ENCODE measurements around the gene BACH2. TPM values are rescaled to one million over a fixed set of nuclear protein-coding genes. Genes with fewer than 3 reads are reported as not detected.
"Not testable (repeated sequence)": the region's sequence is repeated elsewhere in the genome, so short reads cannot be mapped to it uniquely, and the experiment has no call there.

BACH2 gene
- total RNA-seq (10 to 100 TPM; 53.7 to 69.9 TPM), total RNA-seq (25.9 to 47.0 reads per million in 2 donors)

DNA sequence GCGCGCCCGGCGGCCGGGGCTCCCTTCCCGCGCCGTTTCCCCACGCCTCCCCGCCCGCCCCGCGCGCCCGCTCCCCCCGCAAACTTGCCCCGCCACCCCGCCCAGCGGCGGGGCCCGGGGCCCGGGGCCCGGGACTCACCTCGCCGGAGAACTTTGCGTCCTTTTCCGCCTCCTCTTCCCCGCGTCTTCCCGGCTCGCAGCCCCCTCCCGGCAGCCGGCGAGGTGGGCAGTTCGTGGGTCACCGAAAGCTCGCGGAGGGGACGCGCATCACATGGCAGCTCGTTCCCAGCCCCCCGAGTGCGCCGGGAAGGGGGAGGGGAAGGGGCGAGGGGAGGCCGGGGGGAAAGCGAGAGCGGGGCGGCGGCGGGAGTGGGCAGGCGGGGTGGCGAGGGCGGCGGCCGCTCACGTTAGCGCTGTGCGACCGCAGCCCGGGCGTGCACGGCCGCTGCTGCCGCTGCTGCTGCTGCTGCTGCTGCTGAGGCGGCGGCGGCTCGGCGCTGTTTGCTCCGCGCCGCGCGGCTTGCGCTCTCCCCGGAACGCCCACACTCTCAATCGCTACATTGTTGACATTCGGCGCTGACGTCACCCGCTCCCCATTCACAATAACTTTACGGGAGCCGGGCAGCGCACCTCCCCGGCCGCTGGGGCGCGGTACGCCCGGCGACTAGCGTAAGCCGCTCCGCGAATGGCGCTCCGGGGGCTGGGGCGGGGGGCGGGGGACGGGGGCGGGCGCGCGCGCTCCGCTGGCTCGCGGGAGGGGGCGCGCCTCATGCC, at the start of gene BACH2:
BACH2 (minus strand) TSS at position 503 of the 774 bp plus-strand sequence. CDS start 287,999 bp downstream, outside the sequence.
- Mint-ChIP-seq H3K27me3 (peaks cover 11% of the 10 kb centered on the region), H3K4me1 (peaks cover 20% of the 10 kb centered on the region), H3K27ac (peak within 1 kb of the TSS; percentile 89), H3K4me3 (peak within 1 kb of the TSS; percentile 93), H3K36me3 (ENCODE audit: low read depth) (no peaks in the 10 kb centered on the region)
- H3K9me3 ChIP-seq (ENCODE audit: control insufficient read depth, low read length, poor library complexity, severe bottlenecking): no peaks in the 10 kb centered on the region
- DNase-seq (peak; percentile 72 to 89 (median 81)), ATAC-seq (peak; percentile 81)

DNA sequence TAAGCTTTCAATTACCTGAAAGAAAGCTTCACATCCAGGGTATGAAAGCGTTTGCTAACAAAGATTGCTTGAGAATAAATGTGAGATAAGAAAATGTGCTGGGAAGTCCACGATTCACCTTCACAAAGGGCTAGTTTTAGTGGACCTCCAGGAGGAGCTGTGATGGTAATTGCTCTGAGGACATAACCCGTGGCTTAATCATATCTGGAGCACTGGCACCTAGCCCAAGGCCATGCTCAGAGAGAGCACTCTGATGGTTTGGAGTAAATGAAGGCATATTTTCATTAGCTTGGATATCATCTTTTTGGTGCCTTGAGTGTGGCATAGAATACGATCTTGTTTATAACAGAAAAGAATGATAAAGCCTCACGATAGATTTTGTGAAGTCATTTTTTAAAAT, 46.9 kb upstream of the BACH2 start:
- ATAC-seq (no peak), DNase-seq (no peak)
- Mint-ChIP-seq H3K27me3 (peaks cover 29% of the 10 kb centered on the region), H3K36me3 (ENCODE audit: low read depth) (peaks cover 2% of the 10 kb centered on the region), H3K4me3 (no peak overlapping the region), H3K27ac (no peak overlapping the region), H3K4me1 (no peaks in the 10 kb centered on the region)
- H3K9me3 ChIP-seq (ENCODE audit: control insufficient read depth, low read length, poor library complexity, severe bottlenecking): no peaks in the 10 kb centered on the region

DNA sequence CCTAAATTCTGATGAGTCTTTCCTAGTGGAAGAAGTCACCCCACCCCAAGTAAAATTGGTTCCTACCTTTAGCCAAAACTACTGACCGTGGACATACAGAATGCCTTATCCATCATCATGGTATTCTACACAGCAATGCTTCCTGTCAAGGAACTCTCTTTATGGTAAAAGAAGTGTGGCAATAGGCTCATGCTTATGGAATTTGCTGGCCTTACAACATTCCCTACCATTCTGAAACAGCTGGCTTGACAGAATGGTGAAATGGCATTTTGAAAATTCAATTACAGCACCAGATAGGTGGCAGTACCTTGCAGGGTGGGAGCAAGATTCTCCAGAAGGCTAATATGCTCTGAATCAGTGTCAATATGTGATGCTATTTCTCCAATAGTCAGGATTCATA, 41.8 kb upstream of the BACH2 start:
- no peak overlapping the region for H3K27ac Mint-ChIP-seq
- peaks cover 10% of the 10 kb centered on the region for H3K27me3 Mint-ChIP-seq
- no peak for ATAC-seq

DNA sequence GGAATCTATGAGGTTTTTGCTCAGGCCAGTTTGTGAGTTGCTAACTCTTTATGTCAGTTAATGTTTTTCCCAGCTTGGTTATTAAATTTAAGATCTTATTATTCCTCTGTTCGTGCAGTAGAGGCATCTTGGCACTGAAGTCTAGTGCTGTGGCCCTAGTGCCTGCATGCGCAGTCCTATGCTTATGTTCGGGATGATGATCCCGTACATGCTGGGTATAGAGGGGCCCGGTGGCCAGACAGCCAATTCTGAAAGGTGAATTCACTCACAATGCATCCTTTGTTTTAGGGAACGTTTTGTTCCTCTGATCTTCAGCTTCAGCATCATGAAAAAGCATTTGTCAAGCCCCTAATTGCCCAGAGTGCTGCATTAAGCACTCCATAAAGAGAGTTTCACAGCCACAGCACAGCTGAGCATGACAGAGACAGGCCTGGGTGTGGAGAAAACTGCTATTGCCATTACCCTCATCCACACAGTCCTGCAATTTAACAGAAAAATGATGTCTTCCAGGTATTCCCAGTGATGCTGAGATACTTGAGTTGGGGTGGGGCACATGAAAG, 39.8 kb upstream of the BACH2 start:
- Mint-ChIP-seq H3K27ac (no peak overlapping the region), H3K27me3 (peaks cover 10% of the 10 kb centered on the region), H3K4me1 (no peaks in the 10 kb centered on the region), H3K36me3 (ENCODE audit: low read depth) (peaks cover 2% of the 10 kb centered on the region), H3K4me3 (no peak overlapping the region)
- H3K9me3 ChIP-seq (ENCODE audit: control insufficient read depth, low read length, poor library complexity, severe bottlenecking): no peaks in the 10 kb centered on the region
- ATAC-seq (no peak), DNase-seq (no peak)

More for the DNA sequence above, 41.8 kb upstream of the BACH2 start:
- DNase-seq: no peak
- H3K9me3 ChIP-seq (ENCODE audit: control insufficient read depth, low read length, poor library complexity, severe bottlenecking): no peaks in the 10 kb centered on the region
- Mint-ChIP-seq H3K4me1 (no peaks in the 10 kb centered on the region), H3K36me3 (ENCODE audit: low read depth) (peaks cover 2% of the 10 kb centered on the region), H3K4me3 (no peak overlapping the region)

DNA sequence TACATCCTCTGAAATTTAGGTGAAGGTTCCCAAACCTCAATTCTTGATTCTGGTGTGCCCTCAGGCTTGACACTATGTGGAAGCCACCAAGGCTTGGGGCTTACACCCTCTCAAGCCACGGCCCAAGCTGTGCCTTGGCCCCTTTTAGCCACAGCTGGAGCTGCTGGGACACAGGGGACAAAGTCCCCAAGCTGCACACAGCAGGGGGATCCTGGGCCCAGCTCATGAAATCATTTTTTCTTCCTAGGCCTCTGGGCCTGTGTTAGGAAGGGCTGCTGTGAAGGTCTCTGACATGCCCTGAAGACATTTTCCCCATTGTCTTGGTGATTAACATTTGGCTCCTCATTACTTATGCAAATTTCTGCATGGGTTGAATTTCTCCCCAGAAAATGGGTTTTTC, 37.3 kb upstream of the BACH2 start:
- Mint-ChIP-seq H3K36me3 (ENCODE audit: low read depth) (peaks cover 2% of the 10 kb centered on the region), H3K27me3 (peaks cover 10% of the 10 kb centered on the region)
- no peak for DNase-seq

DNA sequence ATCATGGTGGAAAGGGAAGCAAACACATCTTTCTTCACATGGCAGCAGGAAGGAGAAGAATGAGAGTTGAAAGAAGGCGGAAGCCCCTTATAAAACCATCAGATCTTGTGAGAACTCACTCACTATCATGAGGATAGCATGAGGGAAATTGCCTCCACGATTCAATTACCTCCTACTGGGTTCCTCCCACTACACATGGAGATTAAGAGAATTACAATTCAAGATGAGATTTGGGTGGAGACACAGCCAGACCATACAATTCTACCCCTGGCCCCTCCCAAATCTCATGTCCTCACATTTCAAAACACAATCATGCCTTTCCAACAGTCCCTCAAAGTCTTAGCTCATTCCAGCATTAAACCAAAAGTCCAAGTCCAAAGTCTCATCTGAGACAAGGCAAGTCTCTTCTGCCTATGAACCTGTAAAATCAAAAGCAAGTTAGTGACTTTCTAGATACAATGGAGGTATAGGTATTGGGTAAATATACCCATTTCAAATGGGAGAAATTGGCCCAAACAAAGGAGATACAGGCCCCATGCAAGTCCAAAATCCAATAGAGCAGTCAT, 36.4 kb upstream of the BACH2 start:
- H3K4me3 Mint-ChIP-seq; ATAC-seq; H3K9me3 ChIP-seq (ENCODE audit: control insufficient read depth, low read length, poor library complexity, severe bottlenecking); H3K4me1 Mint-ChIP-seq; H3K36me3 Mint-ChIP-seq (ENCODE audit: low read depth); H3K27me3 Mint-ChIP-seq; H3K27ac Mint-ChIP-seq; DNase-seq: not testable (repeated sequence)

More for the DNA sequence above, 37.3 kb upstream of the BACH2 start:
- Mint-ChIP-seq H3K4me1 (peaks cover 2% of the 10 kb centered on the region), H3K4me3 (no peak overlapping the region), H3K27ac (no peak overlapping the region)
- no peak for ATAC-seq
- no peaks in the 10 kb centered on the region for H3K9me3 ChIP-seq (ENCODE audit: control insufficient read depth, low read length, poor library complexity, severe bottlenecking)

DNA sequence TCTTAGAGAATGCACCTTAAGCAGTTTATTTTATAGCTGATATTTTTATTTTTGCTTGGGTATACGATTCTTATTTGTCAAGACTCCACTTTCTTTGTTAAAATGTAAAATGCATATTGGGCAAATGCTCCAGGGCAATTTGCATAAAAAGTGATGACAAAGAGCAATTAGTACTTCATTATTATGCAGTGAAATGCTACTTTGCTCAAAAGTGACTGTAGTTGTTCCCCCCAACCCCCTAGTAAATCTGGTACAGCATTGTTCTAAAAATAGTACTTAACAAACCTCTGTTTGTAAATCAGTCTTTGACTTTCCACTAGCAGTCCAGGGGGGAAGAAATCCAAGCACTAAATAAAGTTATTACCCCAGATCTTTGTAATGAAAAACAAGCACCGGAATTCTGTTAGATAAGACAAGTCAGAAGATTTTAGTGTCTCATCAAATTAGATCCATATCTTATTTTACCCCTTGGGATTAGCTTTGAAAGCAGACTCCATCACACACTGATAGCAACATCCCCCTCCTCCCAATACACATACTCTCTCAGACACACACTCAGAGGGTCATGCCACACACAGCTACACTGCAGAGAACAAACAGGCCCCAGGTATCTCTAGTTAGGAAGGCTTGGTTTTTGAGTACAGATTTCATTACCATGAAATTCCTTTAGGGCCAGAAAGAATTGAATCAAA, 32.9 kb upstream of the BACH2 start:
- Mint-ChIP-seq H3K27me3 (no peaks in the 10 kb centered on the region), H3K27ac (no peak overlapping the region), H3K4me3 (no peak overlapping the region), H3K4me1 (peaks cover 2% of the 10 kb centered on the region), H3K36me3 (ENCODE audit: low read depth) (peaks cover 2% of the 10 kb centered on the region)
- no peaks in the 10 kb centered on the region for H3K9me3 ChIP-seq (ENCODE audit: control insufficient read depth, low read length, poor library complexity, severe bottlenecking)
- ATAC-seq: no peak
- DNase-seq: no peak

DNA sequence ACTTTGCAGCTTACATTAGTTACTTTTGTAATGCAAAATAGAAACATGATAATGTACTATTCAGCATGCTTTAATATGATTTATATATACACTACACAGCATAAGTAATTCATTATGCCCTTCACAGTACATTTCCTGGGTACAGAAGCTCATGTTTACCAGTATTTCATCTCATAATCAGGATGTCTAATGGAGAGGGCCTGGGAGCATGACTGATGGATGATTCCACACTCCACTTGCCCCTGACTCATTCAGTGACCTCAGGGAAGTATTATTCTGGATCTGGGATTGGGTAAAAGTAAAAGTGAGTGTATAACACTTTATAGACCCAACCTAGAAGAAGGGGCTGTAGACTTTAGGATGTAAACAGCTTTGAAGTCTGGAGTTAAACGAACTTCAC, 31.4 kb upstream of the BACH2 start:
- DNase-seq (no peak), ATAC-seq (no peak)
- H3K9me3 ChIP-seq (ENCODE audit: control insufficient read depth, low read length, poor library complexity, severe bottlenecking): no peaks in the 10 kb centered on the region
- H3K36me3 Mint-ChIP-seq (ENCODE audit: low read depth): peaks cover 2% of the 10 kb centered on the region
- H3K27ac Mint-ChIP-seq: no peak overlapping the region
- H3K4me3 Mint-ChIP-seq: no peak overlapping the region
- no peaks in the 10 kb centered on the region for H3K27me3 Mint-ChIP-seq
- H3K4me1 Mint-ChIP-seq: peaks cover 2% of the 10 kb centered on the region

DNA sequence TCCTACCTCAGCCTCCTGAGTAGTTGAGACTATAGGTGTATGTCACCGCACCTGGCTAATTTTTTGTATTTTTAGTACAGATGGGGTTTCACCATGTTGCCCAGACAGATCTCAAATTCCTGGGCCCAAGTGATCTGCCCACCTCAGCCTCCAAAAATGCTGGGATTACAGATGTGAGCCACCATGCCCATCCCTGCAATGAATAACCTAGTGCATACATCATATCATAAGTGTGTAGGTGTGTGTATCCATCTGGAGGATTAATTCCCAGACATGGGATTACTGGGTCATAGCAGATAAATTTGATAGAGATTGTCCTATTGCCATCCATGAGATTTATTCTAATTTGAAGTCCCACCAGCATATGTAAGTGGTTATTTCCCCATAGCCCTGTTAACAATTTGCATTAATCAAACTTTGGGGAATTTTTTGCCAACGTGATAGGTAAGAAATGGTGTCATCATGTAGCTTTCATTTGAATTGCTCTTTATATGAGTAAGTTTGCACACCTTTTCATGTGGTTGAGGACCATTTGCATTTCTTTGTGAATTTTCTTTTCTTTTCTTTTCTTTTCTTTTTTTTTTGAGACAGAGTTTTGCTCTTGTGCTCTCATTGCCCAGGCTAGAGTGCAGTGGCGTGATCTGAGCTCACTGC, 29.9 kb upstream of the BACH2 start:
- peaks cover 2% of the 10 kb centered on the region for H3K36me3 Mint-ChIP-seq (ENCODE audit: low read depth)
- no peaks in the 10 kb centered on the region for H3K9me3 ChIP-seq (ENCODE audit: control insufficient read depth, low read length, poor library complexity, severe bottlenecking)
- no peak overlapping the region for H3K27ac Mint-ChIP-seq
- DNase-seq: no peak
- H3K4me1 Mint-ChIP-seq: peaks cover 2% of the 10 kb centered on the region
- ATAC-seq: no peak
- H3K27me3 Mint-ChIP-seq: peaks cover 2% of the 10 kb centered on the region
- no peak overlapping the region for H3K4me3 Mint-ChIP-seq

DNA sequence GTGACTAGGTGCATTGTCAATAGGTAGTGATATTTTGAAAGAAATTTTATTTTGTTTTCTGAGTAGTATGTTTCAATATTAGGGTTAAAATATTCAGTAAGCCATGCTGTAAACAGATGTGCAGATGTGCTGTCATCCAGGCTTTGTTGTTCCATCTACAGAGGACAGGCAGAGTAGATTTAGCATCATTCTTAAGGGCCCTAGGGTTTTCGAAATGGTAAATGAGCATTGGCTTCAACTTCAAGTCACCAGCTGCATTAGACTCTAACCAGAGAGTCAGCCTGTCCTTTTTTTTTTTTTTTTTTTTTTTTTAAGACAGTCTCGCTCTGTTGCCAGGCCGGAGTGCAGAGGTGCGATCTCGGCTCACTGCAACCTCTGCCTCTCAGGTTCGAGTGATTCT, 27.1 kb upstream of the BACH2 start:
- Mint-ChIP-seq H3K4me1 (peaks cover 15% of the 10 kb centered on the region), H3K27me3 (peaks cover 6% of the 10 kb centered on the region), H3K27ac (no peak overlapping the region), H3K36me3 (ENCODE audit: low read depth) (no peaks in the 10 kb centered on the region), H3K4me3 (no peak overlapping the region)
- no peaks in the 10 kb centered on the region for H3K9me3 ChIP-seq (ENCODE audit: control insufficient read depth, low read length, poor library complexity, severe bottlenecking)
- no peak for ATAC-seq
- no peak for DNase-seq

DNA sequence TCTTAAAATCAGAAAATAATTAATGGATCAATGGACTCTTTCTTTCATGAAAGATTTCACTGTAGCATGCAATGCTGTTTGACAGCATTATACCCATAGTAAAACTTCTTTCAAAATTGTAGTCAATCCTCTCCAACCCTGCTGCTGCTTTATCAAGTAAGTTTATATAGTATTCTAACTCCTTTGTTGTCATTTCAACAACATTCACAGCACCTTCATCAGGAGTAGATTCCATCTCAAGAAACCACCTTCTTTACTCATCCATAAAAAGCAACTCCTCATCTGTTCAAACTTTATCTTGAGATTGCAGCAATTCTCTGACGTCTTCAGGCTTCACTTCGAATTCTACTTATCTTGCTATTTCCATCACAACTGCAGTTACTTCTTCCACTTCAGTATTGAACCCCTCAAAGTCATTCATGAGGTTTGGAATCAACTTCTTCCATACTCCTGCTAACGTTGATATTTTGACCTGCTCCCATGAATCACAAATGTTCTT, 26.4 kb upstream of the BACH2 start:
- H3K9me3 ChIP-seq (ENCODE audit: control insufficient read depth, low read length, poor library complexity, severe bottlenecking): no peaks in the 10 kb centered on the region
- no peaks in the 10 kb centered on the region for H3K36me3 Mint-ChIP-seq (ENCODE audit: low read depth)
- H3K4me3 Mint-ChIP-seq: no peak overlapping the region
- H3K27me3 Mint-ChIP-seq: peaks cover 6% of the 10 kb centered on the region
- ATAC-seq (no peak), DNase-seq (no peak)
- H3K27ac Mint-ChIP-seq: no peak overlapping the region
- H3K4me1 Mint-ChIP-seq: peaks cover 15% of the 10 kb centered on the region

DNA sequence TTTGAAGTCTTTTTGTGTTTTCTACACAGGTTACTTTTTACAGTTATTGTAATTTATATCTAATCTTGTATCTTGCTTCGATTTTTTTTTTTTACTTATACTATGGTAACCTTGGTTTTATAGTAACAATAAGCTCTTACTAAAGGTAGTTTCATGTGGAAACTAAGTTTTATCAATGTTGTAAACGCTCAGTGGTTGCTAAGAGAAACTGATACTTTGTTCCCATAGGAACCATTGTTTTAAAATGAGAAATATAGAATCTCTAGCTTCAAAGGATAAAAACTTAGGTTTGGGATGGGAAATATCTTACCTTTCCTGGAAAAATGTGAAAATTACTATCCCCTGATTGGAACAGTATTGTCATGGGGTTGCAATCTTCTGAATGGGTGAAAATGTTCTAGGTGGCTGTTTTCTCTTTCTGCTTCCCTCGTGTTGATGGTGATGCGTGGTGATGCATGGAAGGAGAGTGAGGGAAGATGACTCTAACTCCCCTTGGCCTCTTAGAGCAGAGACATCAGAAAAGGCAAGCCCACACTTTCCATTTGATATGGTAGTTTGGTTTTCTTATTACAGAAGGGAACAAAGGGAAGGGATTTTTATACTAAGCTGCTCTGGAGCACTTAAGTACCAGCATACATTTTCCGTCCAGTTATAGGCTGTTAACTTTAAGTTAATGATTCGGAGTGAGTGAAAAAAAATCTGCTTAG, 23.5 kb upstream of the BACH2 start:
- no peaks in the 10 kb centered on the region for H3K36me3 Mint-ChIP-seq (ENCODE audit: low read depth)
- DNase-seq (no peak), ATAC-seq (peak; percentile 41)
- H3K27me3 Mint-ChIP-seq: peaks cover 6% of the 10 kb centered on the region
- H3K9me3 ChIP-seq (ENCODE audit: control insufficient read depth, low read length, poor library complexity, severe bottlenecking): no peaks in the 10 kb centered on the region
- no peak overlapping the region for H3K27ac Mint-ChIP-seq
- peaks cover 15% of the 10 kb centered on the region for H3K4me1 Mint-ChIP-seq
- H3K4me3 Mint-ChIP-seq: no peak overlapping the region

All from T-helper 17 cell (primary cell).